Body of pancreas (tissue), 4 donors: ENCODE measurements around the gene SSH2. TPM values are rescaled to one million over a fixed set of nuclear protein-coding genes. Genes with fewer than 3 reads are reported as not detected.

ENCODE experiments used
- ATAC-seq: fragments of 150-250 bp; one replicate; pipeline ENCODE4 v1.9.1; 2016
- DNase-seq, 4 donors: peaks; one replicate each; pipeline ENCODE4 v3.0.0-alpha.2; 2019
- H3K27ac ChIP-seq, 4 donors: fragments of 200-600 bp; sonication (generic); 1 replicate in 3 of 4; 2 replicates in 1 of 4; pipeline versions ENCODE4 v1.5.1 to v1.6.1; 2016 to 2019; ENCODE audit warnings: mild to moderate bottlenecking in 1 of 4, mixed read lengths in 1 of 4, moderate library complexity in 1 of 4
- H3K27me3 ChIP-seq, 2 donors: fragments of 200-600 bp; sonication (generic); one replicate each; pipeline ENCODE4 v1.6.0; 2016; ENCODE audit warnings: mild to moderate bottlenecking in 1 of 2
- H3K36me3 ChIP-seq, 2 donors: fragments of 200-600 bp; sonication (generic); replicated peaks in 1 of 2; 2 replicates each; pipeline ENCODE4 v1.5.1; 2016; ENCODE audit warnings: low read depth in 2 of 2; ENCODE audit not compliant: insufficient read depth in 1 of 2
- H3K4me1 ChIP-seq: fragments of 200-600 bp; sonication (generic); one replicate; pipeline ENCODE4 v1.6.0; 2016
- H3K4me3 ChIP-seq, 2 donors: fragments of 200-600 bp; sonication (generic); 1 replicate in 1 of 2; 2 replicates in 1 of 2; pipeline ENCODE4 v1.5.1; 2016 to 2019
- H3K9me3 ChIP-seq, 3 donors: fragments of 200-600 bp; sonication (generic); 1 replicate in 2 of 3; 2 replicates in 1 of 3; pipeline ENCODE4 v1.5.1; 2016
- CTCF ChIP-seq, 7 experiments: fragments of 450-650 bp in 4 of 7; fragments of 200-600 bp in 3 of 7; sonication (generic) in 3 of 7; IDR thresholded peaks; one replicate each; pipeline ENCODE4 v1.5.1; 2016 to 2019; ENCODE audit warnings: antibody characterized with exemption in 7 of 7
- POLR2A ChIP-seq, 3 donors: fragments of 450-650 bp; IDR thresholded peaks; one replicate each; pipeline ENCODE4 v1.6.1; 2016; ENCODE audit warnings: antibody characterized with exemption in 3 of 3, mild to moderate bottlenecking in 2 of 3
- WGBS, 2 donors: methylation state at CpG; one replicate each; pipeline ENCODE4 v1.1.5; 2017; 5-methylcytosine and 5-hydroxymethylcytosine counted together
- intact Hi-C: fragments of 100-400 bp; cut with DNase I; formaldehyde crosslinking; loops from one replicate; pipeline ENCODE4 v1.15.1; 2023
- total RNA-seq, 2 donors: library from RNA; depleted of rRNA; stranded (reverse); fragments of >200 nt; gene quantifications; one replicate each; pipeline ENCODE4 v1.1.0, GENCODE V29; 2016

Gene SSH2
- total RNA-seq, 2 donors from 2014 or later = 8.2 to 8.6 TPM

GRCh38 chr17:29771546-29771945 is 158.5 kb downstream of the SSH2 start:
- no peaks in the 10 kb centered on the region for H3K4me1 ChIP-seq
- no peak overlapping the region for H3K27ac ChIP-seq
- H3K27me3 ChIP-seq = no peaks in the 10 kb centered on the region
- no peak for ATAC-seq
- no peaks in the 10 kb centered on the region for H3K36me3 ChIP-seq
- intact Hi-C loops = no loop called here
- H3K9me3 ChIP-seq = no peaks in the 10 kb centered on the region
- DNase-seq = no peak
- H3K4me3 ChIP-seq = no peak overlapping the region
- 70 to 77% methylated on average over 1 of the region's 1 CpG for WGBS, 2 donors
- TF ChIP-seq CTCF (IDR thresholded peaks at IDR 0.05) (no peak), POLR2A (IDR thresholded peaks at IDR 0.05) (no peak)

- ATAC-seq (no peak), DNase-seq (no peak)
- Histone ChIP-seq H3K36me3 (no peaks in the 10 kb centered on the region), H3K4me1 (no peaks in the 10 kb centered on the region), H3K27ac (no peak overlapping the region), H3K9me3 (no peaks in the 10 kb centered on the region), H3K27me3 (no peaks in the 10 kb centered on the region), H3K4me3 (no peak overlapping the region)
- TF ChIP-seq CTCF (IDR thresholded peaks at IDR 0.05) = no peak
- no peak for TF ChIP-seq POLR2A (IDR thresholded peaks at IDR 0.05)
- intact Hi-C loops = no loop called here
Measured at GRCh38 chr17:29769225-29769624, 160.8 kb downstream of the SSH2 start.

- no peak overlapping the region for H3K27ac ChIP-seq
- no peak for TF ChIP-seq CTCF (IDR thresholded peaks at IDR 0.05)
- no peak for TF ChIP-seq POLR2A (IDR thresholded peaks at IDR 0.05)
- no peaks in the 10 kb centered on the region for H3K4me1 ChIP-seq
- H3K27me3 ChIP-seq = no peaks in the 10 kb centered on the region
- no peak for DNase-seq
- intact Hi-C loops = no loop called here
- no peak overlapping the region for H3K4me3 ChIP-seq
- no peaks in the 10 kb centered on the region for H3K9me3 ChIP-seq
- no peak for ATAC-seq
- no peaks in the 10 kb centered on the region for H3K36me3 ChIP-seq
Measured at GRCh38 chr17:29766796-29767327, 163.2 kb downstream of the SSH2 start.

- 87 to 100% methylated on average over 1 of the region's 1 CpG for whole genome bisulfite sequencing, 2 donors
- ATAC-seq = no peak
- no peaks in the 10 kb centered on the region for H3K36me3 ChIP-seq
Measured at GRCh38 chr17:29764748-29765147, 165.3 kb downstream of the SSH2 start.

More at GRCh38 chr17:29764748-29765147, 165.3 kb downstream of the SSH2 start:
- no peak for DNase-seq
- no peak overlapping the region for H3K4me3 ChIP-seq
- intact Hi-C loops = no loop called here
- no peaks in the 10 kb centered on the region for H3K9me3 ChIP-seq
- H3K4me1 ChIP-seq = no peaks in the 10 kb centered on the region
- no peaks in the 10 kb centered on the region for H3K27me3 ChIP-seq
- H3K27ac ChIP-seq = no peak overlapping the region
- TF ChIP-seq CTCF (IDR thresholded peaks at IDR 0.05) = no peak
